ENCODE data around the gene FBXL7. TPM values are rescaled to one million over a fixed set of nuclear protein-coding genes. Genes with fewer than 3 reads are reported as not detected.

FBXL7 gene
- total and polyA plus RNA-seq, 2 donors (not counting 1 experiment from before 2014, with no cell fraction given): not detected

- Histone ChIP-seq H3K79me2 (ENCODE audit: control insufficient read depth, insufficient read depth, low read length) (no peaks in the 10 kb centered on the region), H3K36me3 (replicated peaks in 1 of 2; ENCODE audit: control extremely low read depth in 1 of 2, control insufficient read depth in 1 of 2, extremely low read depth in 1 of 2, insufficient read depth in 2 of 2, low read length in 1 of 2) (no peaks in the 10 kb centered on the region), H3K4me1 (ENCODE audit: control insufficient read depth in 2 of 2, insufficient read depth in 2 of 2, low read length in 2 of 2) (no peaks in the 10 kb centered on the region), H2AFZ (ENCODE audit: insufficient read depth, low read depth, low read length, poor library complexity, severe bottlenecking) (no peak overlapping the region), H3K4me2 (replicated peaks; ENCODE audit: low read depth, low read length, poor library complexity, severe bottlenecking) (no peak overlapping the region), H3K27ac (ENCODE audit: low read length in 2 of 2) (no peak overlapping the region), H3K9ac (ENCODE audit: low read length) (no peak overlapping the region), H4K20me1 (ENCODE audit: control insufficient read depth, insufficient read depth, low read length, poor library complexity, severe bottlenecking) (no peaks in the 10 kb centered on the region), H3K4me3 (ENCODE audit: control extremely low read depth in 1 of 5, extremely low read depth in 1 of 5, insufficient read depth in 1 of 5, low read depth in 2 of 5, low read length in 4 of 5) (no peak overlapping the region), H3K27me3 (replicated peaks in 1 of 4; ENCODE audit: control extremely low read depth in 1 of 4, control insufficient read depth in 3 of 4, insufficient read depth in 4 of 4, low read length in 3 of 4) (no peaks in the 10 kb centered on the region), H3K9me3 (ENCODE audit: control extremely low read depth in 1 of 3, control insufficient read depth in 2 of 3, insufficient read depth in 1 of 3, low read length in 2 of 3) (peaks cover 0 to 4% (median 0%) of the 10 kb centered on the region in 3 donors)
- DNase-seq (no peak), ATAC-seq (ENCODE audit: low read depth) (no peak)
- intact Hi-C loops (cut with micrococcal nuclease): no loop called here
- TF ChIP-seq, protein P1, sequence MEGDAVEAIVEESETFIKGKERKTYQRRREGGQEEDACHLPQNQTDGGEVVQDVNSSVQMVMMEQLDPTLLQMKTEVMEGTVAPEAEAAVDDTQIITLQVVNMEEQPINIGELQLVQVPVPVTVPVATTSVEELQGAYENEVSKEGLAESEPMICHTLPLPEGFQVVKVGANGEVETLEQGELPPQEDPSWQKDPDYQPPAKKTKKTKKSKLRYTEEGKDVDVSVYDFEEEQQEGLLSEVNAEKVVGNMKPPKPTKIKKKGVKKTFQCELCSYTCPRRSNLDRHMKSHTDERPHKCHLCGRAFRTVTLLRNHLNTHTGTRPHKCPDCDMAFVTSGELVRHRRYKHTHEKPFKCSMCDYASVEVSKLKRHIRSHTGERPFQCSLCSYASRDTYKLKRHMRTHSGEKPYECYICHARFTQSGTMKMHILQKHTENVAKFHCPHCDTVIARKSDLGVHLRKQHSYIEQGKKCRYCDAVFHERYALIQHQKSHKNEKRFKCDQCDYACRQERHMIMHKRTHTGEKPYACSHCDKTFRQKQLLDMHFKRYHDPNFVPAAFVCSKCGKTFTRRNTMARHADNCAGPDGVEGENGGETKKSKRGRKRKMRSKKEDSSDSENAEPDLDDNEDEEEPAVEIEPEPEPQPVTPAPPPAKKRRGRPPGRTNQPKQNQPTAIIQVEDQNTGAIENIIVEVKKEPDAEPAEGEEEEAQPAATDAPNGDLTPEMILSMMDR (IDR thresholded peaks at IDR 0.05): no peak
- TF ChIP-seq EZH2 (IDR thresholded peaks at IDR 0.05; ENCODE audit: borderline replicate concordance, insufficient read depth, low read depth, low read length, poor library complexity, severe bottlenecking): no peak
- Mint-ChIP-seq H3K27ac (no peak overlapping the region), H3K4me3 (no peak overlapping the region), H3K9me3 (ENCODE audit: insufficient read depth) (peaks cover 3% of the 10 kb centered on the region), H3K4me1 (no peaks in the 10 kb centered on the region), H3K27me3 (no peaks in the 10 kb centered on the region)
- POLR2A ChIA-PET: no interaction called here
- WGBS (ENCODE audit: insufficient coverage): no CpG with 5 or more reads among the region's 3 CpGs
- CTCF ChIA-PET: no interaction called here
Measured at GRCh38 chr5:15526413-15526812, 26.4 kb downstream of the FBXL7 start.

GRCh38 chr5:15528476-15528875 is 28.5 kb downstream of the FBXL7 start:
- Histone ChIP-seq H3K4me2 (replicated peaks; ENCODE audit: low read depth, low read length, poor library complexity, severe bottlenecking) (no peak overlapping the region), H3K4me1 (ENCODE audit: control insufficient read depth in 2 of 2, insufficient read depth in 2 of 2, low read length in 2 of 2) (no peaks in the 10 kb centered on the region), H3K4me3 (ENCODE audit: control extremely low read depth in 1 of 5, extremely low read depth in 1 of 5, insufficient read depth in 1 of 5, low read depth in 2 of 5, low read length in 4 of 5) (no peak overlapping the region), H3K9me3 (ENCODE audit: control extremely low read depth in 1 of 3, control insufficient read depth in 2 of 3, insufficient read depth in 1 of 3, low read length in 2 of 3) (peaks cover 0 to 4% (median 0%) of the 10 kb centered on the region in 3 donors), H3K9ac (ENCODE audit: low read length) (no peak overlapping the region), H2AFZ (ENCODE audit: insufficient read depth, low read depth, low read length, poor library complexity, severe bottlenecking) (no peak overlapping the region), H3K36me3 (replicated peaks in 1 of 2; ENCODE audit: control extremely low read depth in 1 of 2, control insufficient read depth in 1 of 2, extremely low read depth in 1 of 2, insufficient read depth in 2 of 2, low read length in 1 of 2) (no peaks in the 10 kb centered on the region), H3K79me2 (ENCODE audit: control insufficient read depth, insufficient read depth, low read length) (no peaks in the 10 kb centered on the region), H4K20me1 (ENCODE audit: control insufficient read depth, insufficient read depth, low read length, poor library complexity, severe bottlenecking) (no peaks in the 10 kb centered on the region), H3K27ac (ENCODE audit: low read length in 2 of 2) (no peak overlapping the region), H3K27me3 (replicated peaks in 1 of 4; ENCODE audit: control extremely low read depth in 1 of 4, control insufficient read depth in 3 of 4, insufficient read depth in 4 of 4, low read length in 3 of 4) (no peaks in the 10 kb centered on the region)
- H3K4me3 Mint-ChIP-seq: no peak overlapping the region
- H3K9me3 Mint-ChIP-seq (ENCODE audit: insufficient read depth): peaks cover 7% of the 10 kb centered on the region
- ATAC-seq (ENCODE audit: low read depth) (no peak), DNase-seq (no peak)
- H3K27me3 Mint-ChIP-seq: no peaks in the 10 kb centered on the region
- H3K4me1 Mint-ChIP-seq: no peaks in the 10 kb centered on the region
- H3K27ac Mint-ChIP-seq: no peak overlapping the region
- intact Hi-C loops (cut with micrococcal nuclease): no loop called here
- ChIA-PET CTCF (no interaction called here), POLR2A (no interaction called here)
- no peak for TF ChIP-seq EZH2 (IDR thresholded peaks at IDR 0.05; ENCODE audit: borderline replicate concordance, insufficient read depth, low read depth, low read length, poor library complexity, severe bottlenecking)
- no CpG with 5 or more reads among the region's 3 CpGs for WGBS (ENCODE audit: insufficient coverage)

Measured in B cell (primary cell).